GM12873 (cell line): ENCODE measurements around the gene PAX4.

Experiments
- CTCF ChIP-seq: IDR thresholded peaks from 2 replicates; pipeline ENCODE4 v1.5.1; 2012; ENCODE audit warnings: low read depth, mild to moderate bottlenecking, moderate library complexity, low read length, control low read depth; ENCODE audit not compliant: insufficient read depth; ENCODE audit errors: missing control alignments

The PAX4 gene

GRCh38 chr7:127618042-127618441 lies at the start of gene PAX4:
TSS of gene PAX4 (minus strand) at chr7:127618142. CDS start at chr7:127615928, 2,214 bp downstream.
- no peak for TF ChIP-seq CTCF

GRCh38 chr7:127667017-127667670 lies 49.2 kb upstream of the PAX4 start:
- TF ChIP-seq CTCF = no peak

- no peak for TF ChIP-seq CTCF
Observed at GRCh38 chr7:127666602-127667001, 48.7 kb upstream of the PAX4 start.

GRCh38 chr7:127665922-127666321 lies 48.0 kb upstream of the PAX4 start:
- TF ChIP-seq CTCF = no peak

- no peak for TF ChIP-seq CTCF
Observed at GRCh38 chr7:127658970-127659630, 41.2 kb upstream of the PAX4 start.

GRCh38 chr7:127657500-127657899 lies 39.6 kb upstream of the PAX4 start:
- TF ChIP-seq CTCF = no peak

GRCh38 chr7:127655720-127656119 lies 37.8 kb upstream of the PAX4 start:
- no peak for TF ChIP-seq CTCF
